Hypothalamus (tissue), 51 donors: ENCODE results near the gene BBC3.

Experiments used
- DNase-seq, 51 donors: peaks; one replicate each; lab custom pipeline; 2025; lab: John Stamatoyannopoulos, UW

BBC3 gene

DNA sequence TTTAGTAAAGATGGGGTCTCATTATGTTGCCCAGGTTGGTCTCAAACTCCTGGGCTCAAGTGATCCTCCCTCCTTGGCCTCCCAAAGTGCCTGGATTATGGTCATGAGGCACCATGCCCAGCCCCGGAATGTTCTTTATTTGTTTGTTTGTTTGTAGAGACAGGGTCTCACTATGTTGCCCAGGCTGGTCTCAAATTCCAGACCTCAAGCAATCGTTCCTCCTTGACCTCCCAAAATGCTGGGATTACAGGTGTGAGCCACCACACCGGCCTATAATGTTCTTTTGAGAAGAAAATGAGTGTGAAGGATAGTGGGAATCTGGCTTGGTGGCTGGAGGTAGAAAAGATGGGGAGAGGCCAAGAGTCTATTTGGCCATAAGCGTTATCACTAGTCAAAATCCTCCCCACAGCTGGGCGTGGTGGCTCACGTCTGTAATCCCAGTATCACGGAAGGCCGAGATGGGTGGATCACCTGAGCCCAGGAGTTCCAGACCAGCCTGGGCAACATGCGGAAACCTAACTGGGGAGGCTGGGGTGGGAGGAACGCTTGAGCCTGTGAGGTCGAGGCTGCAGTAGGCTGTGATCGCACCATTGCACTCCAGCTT, 5.2 kb upstream of the BBC3 start:
- DNase-seq = no peak

DNA sequence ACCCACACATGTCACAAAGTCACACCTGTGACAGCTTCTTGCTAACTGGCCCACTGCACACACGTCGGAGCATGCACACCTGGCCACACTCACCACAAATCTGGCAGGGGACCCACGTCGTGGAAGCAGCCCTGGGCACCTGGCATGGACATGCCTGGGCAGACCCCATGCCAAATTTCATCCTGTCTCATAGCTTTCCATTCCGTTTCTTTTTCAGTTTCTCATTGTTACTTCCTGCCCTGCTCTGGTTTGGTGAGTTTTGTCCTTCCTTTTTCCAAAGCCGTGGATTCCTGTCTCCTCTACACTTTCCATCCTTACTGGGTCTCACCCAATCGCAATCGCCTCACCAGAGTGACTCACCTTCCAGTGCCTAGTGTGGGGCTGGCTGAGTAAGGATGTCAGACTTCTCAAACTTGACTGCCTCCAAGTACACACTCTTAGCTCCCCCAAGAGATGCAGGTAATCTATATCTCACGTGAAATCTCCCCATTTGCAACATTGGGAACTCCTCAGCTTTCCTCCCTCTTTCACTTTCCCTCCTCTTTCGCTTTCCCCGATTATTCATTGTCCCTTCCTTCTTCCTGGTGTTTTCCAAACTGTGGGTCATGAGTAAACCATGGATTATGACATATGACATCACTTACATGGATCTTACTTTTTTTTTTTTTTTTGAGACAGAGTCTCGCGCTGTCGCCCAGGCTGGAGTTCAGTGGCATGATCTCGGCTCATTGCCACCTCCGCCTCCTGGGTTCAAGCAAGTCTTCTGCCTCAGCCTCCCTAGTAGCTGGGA, 1.6 kb upstream of the BBC3 start:
- peak in 3 of 51 donors; percentile 3 to 13 (median 9) for DNase-seq

DNA sequence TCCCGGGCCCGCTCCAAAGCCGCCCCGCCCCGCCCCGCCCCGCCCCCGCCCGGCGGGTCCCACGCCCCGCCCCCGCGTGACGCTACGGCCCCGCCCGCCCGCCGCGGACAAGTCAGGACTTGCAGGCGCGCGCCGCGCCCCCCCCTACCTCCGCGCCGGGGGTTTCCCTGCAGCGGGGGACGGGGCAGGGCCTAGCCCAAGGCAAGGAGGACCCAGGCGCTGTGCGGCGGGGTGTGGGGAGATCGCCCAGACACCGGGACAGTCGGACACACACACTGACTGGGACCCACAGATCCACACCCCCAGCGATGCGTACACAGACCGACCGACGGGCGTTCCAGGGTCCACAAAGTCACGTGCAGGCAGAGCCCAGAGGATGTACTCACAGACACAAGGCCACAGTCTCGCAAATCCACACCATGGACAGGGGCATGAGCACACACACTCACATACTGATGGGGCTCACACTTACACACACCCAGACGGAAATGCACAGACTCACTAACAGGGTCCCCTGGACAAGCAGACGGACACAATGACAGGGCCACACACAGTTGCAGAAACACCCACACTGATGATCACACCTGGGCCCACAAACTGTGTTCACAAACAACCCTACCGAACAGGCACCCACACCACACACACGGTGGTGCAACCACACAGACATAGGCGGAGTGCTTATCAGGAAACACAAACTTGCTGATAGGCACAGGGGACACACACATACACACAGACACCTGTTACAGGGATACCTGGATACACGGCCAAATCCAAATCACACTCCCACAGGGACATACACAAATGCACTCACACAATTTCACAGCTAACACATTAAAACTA, 436 bp upstream of the BBC3 start:
- peak in 50 of 51 donors; percentile 32 to 92 (median 70) for DNase-seq

DNA sequence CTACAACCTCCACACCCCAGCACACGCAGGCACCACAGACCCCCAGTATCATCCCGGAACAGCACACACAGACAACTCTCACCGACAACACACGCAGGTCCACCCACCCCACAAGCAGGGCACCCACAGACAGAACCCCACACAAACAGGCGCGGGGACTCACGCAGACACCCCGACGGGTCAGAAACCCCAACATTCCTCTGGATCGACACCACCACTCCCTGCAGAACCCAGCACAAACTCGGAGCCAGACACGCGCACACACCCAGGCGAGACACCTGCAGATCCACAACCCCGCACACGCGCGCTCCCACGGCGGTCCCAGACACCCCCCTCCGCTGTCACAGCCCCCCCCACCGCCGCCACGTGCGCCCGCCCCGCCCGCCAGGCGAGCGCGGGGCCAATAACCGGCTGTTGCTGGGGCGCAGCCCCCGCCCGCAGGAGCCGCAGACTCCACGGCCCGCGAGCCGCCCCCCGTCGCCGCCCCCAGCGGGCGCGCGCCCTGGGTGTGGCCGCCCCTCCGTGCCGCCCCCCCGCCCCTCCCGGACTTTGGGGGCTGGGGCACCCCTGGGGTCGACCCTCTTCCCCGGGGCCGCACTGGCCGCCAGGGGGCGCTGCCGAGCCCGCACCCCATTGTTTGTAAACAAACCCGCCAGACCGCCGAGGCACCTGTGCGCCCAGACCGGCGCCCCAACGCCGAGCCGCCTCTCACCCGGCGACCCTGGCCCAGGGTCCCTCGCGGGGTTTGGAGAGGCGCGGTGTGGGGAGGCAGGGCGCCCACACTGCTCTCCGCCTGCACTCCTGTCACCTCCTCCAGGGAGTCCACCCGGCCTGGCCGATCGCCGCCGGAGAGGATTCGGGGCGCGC, 712 bp downstream of the BBC3 start:
- DNase-seq = peak in 39 of 51 donors; percentile 12 to 72 (median 37)

DNA sequence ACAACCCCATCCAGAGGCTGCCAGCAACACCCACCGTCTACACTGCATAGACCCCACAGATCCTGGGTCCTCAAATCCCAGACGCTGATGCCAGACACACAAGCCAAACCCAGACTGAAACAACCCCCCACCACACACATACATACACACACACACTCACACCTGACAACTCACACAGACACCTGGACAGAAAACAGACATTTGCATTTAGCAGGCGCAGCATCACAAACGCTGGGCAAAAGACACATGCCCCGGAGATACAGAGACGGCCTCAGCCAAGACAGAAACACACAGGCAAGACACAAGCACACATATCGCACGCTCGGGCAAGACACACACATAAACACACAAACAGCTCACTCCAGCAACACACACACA, 1.3 kb downstream of the BBC3 start:
- DNase-seq = peak in 10 of 51 donors; percentile 9 to 62 (median 29)

DNA sequence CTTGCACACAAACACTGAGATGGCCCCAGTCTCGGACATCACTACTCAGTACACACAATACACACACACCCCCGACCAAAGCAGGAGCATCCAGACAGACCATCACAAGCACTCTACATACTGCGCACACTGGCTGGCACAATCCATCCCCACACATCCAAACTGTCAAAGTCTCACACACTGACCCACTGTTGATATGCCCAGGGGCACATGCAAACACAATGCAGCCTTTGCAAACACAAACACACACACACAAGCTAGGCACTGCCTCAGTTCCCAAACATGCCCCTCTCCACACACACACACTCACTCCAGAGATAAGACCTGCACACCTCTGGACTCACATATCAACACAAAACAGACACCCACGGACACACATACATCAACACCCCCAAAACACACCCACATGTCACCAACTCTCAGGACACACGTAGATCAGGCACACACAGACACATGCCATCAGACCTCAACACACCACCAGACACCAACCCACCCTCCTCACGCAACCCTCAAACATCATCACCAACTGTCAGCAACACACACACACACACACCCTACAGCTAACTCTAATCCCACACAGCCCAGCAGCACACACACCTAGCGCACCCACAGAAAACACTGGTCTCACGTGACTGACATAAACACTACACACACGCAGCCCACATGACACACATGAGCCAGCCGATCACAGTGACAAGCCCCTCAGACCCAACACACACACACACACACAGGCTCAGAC, 1.9 kb downstream of the BBC3 start:
- DNase-seq = peak in 16 of 51 donors; percentile 11 to 64 (median 29)

DNA sequence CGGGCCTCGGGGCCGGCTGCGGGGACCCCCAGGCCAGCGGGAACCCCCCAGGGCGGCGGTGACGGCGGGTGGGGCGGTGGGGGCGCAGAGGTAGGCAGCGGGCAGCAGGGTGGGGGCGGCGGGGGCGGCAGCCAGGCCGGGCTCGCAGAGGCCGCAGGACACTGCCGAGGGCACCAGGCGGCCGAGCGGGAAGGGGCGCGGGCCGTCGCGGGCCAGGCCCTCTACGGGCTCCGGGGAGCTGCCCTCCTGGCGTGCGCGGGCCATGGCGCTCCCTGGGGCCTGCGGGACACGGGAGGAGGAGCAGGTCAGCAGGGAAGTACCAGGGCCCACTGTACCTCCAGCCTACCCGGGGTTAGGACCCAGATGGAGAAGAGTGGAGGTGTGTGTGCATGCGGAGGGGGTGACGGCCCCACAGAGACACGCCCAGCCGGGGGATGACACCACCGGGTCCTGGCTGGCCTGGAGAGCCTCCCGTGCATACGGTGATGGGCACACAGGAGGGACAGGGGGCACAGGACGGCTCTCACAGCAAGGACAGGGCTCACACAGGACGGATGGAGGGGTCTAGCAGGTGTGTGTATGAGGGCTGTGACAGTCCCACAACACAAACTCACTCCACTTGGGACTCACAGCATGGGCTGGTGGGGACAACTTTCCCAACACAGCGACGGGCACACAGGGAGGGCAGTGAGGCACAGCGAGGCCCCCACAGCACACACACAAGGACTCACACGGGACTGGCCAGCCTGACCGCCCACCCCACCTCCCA, 2.6 kb downstream of the BBC3 start:
- DNase-seq = peak in 15 of 51 donors; percentile 7 to 64 (median 35)

DNA sequence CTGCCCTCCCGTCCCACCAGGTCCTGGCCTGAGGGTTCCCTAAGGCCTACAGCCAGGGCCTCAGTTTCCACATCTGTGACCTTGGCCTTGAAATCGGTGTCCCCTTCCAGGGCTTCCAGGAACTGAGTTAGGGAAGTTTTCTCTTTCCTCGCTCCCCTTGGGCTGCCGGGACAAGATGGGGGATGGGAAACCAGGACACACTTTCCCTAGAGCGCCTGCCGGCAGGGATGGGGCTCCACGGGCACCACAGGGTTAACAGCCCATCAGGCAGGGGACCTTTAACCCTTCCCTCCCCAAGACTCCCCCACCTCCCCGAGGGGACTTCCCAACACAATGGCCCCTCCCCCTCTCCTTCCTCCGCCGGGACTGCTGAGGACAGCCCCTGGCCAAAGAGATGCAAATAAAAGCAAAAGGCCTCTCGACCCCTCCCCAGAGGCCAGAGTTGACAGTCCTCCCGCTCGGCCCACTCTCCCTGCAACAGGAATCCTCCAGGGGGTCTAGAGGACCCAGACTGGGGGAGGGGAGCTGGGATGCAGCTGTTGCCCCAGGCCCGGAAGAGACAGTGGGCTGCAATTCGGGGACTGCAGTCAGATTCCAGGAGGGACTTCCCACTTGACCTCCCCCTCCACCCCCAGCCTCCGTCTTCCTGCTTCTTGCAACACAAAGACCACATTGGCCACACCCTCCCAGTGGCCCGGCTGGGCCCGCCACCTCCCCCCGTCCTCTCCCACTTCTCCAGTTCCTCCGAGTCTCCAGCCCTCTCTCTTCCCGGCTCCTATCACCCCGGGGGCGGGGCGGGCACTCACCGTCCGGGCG, 3.4 kb downstream of the BBC3 start:
- DNase-seq = peak in 43 of 51 donors; percentile 13 to 74 (median 42)

DNA sequence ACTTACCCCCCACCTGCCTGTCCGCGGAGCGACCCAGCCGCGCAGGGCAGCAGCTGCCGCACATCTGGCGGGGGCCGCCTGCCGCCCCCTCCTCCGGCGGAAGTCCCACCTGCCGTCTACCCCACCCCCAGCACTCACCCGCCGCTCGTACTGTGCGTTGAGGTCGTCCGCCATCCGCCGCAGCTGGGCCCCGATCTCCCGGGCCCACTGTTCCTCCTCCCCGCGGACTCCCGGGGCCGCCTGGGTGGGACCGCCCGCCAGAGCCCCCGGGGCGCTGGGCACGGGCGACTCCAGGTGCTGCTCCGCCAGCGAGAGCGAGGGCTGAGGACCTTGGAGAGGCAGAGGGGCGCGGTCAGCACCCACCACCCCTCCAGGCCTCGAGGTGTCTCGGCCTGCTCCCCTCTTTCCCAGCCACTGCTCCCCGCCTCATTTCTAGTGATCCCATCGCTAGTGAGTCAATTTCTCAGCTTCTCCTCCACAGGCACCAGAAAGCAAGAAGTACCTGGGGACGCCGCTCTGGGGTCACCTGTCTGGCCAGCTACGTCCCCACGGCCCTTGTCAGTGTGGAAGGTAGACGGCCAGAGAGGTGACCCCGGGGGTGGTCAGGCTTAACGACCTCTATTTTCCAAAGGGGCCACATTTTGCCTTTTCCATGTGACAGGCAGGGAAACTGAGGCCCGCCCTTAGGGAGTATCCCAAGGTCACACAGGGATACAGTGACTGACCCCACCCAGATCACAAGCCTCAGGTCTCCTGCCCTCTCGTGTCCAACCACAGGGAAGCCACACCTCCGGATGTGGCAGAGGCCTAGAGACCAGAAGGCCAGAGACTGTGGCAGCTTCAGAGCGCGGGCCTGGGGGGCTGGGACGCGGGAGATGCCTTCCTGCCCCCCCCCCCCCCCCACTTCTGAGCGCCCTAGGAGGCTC, 4.3 kb downstream of the BBC3 start:
- peak in 36 of 51 donors; percentile 13 to 70 (median 44) for DNase-seq

DNA sequence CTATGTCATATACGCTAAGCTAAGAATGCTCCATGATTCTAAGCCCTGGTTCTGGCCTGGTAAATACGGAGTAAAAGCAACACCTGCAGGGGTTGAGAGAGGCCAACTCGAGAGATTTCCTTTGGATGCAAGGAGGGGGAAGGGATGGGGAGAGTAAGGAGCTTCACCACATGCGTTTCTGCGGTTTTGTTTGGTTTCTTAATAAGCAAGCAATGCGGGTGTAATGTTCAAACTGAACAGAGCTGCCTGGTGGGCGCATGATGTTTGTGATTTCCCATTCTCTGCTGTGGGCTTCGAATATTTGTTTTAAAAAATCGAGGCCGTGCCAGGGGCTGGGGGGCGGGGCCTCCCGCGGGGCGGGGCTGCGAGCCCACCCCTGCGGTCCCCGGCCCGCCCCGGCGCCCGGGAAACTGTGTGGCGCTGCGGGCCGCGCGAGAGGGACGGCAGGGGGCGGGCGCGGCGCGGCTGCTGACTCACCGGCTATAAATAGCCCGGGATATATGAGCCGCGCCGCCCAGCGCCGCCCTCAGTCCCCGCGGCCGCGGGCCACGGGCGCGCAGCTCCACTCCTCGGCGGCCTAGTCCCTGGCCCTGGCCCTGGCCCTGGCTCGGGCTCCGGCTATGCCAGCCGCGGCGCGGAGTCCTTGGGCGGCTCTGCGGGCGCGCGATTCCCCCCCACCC, 5.1 kb downstream of the BBC3 start:
- DNase-seq = peak; percentile 21 to 94 (median 78)

DNA sequence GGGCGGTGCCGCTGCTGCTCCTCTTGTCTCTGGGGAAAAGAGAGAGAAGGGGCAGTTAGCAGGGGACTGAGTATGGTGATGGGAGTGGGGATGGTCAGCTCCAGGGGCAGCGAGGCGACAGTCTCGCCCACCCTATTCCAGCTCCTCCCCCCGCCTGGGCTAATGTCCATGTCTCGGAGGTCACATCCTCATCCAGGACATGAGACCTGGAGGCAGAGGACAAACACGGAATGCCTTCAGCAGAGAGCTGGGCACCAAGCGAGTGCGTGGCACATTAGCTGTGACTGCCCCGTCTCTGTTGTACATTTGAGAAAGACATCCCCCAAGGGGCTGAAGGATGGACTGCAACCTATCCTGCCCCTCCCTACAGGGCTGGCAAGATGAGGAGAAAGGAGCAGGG, 9.1 kb downstream of the BBC3 start:
- DNase-seq = no peak

DNA sequence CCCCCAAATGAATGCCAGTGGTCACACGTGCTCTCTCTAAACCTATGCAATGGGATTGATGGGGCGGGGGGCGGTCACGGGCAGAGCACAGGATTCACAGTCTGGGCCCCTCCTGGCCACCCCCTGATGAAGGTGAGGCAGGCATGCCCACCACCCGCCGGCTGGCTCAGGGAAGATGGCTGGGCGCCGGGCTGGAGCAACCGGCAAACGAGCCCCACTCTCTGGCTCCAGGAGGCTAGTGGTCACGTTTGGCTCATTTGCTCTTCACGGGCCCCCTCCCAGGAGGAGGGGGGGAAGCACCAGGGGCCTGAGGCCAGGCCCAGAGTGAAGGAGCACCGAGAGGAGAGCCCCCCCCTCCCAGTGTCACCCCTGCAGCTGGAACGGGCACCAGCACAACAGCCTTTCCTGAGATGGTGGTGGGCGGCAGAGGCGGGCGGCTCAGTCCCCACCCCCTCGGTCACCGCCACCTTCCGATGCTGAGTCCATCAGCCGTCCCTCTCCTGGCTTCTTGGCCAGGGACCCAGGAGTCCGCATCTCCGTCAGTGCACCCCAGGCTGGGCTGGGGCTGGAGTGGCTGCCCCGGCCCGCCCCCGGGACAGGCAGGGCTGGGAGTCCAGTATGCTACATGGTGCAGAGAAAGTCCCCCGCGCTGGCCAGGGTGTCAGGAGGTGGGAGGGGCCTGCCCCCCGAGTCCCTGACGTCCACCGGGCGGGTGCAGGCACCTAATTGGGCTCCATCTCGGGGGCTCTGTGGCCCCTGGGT, 9.7 kb downstream of the BBC3 start:
- no peak for DNase-seq

DNA sequence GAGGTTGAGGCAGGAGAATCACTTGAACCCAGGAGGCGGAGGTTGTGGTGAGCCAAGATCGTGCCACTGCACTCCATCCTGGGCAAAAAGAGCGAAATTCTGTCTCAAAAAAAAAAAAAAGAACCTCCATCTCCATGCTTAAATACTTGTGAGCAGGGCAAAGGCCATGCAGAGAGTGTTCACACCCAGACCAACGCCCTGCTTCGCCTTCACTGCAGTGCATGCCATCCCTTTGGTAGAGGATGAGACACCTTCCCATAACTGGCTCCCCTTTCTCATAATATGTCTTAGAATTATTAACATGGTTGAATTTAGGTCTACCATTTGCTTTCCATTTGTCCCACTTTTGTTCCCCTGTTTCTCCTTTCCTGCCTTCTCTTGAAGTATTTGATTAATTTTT, 15.4 kb downstream of the BBC3 start:
- DNase-seq = no peak

DNA sequence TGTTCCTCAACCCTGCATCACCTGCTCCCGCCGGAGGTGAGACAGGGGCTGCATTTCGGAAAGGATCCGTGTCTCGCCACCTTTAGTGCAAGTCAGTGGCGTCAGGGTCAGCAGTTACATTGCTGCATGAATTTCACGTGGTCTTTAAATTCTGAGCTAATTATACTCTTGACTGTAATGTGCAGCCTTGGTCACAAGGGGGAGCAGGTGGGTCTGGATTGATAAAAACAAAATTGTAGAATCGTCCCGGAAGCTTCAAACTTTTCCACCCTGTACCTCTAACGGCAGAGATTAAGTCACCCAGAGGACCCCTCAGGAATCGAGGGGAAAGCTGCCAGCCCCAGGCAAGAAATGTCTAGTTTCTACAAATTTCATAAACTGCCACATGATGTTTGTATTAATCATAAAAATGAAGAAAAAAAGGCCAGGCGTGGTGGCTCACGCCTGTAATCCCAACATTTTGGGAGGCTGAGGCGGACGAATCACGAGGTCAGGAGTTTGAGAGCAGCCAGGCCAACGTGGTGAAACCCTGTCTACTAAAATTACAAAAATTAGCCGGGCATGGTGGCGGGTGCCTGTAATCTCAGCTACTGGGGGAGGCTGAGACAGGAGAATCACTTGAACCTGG, 20.2 kb downstream of the BBC3 start:
- peak in 38 of 51 donors; percentile 1 to 79 (median 32) for DNase-seq

DNA sequence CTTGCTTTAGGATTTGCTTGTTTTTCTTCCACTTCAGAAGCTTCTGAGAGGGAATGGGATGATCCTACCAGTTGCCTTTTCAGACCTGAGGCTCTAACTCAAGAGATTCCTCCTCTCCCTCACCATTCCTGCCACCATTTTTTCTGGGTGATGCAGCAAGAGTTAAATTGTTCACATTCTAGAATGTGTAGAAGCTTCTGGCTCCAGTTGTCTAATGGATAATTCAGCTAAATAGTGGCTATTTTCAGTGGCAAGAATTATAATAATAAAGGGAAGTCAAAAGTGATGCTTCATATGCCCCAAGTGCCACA, 20.9 kb downstream of the BBC3 start:
- DNase-seq = no peak
